Measurements from ENCODE around the gene UNC119B.

DNA sequence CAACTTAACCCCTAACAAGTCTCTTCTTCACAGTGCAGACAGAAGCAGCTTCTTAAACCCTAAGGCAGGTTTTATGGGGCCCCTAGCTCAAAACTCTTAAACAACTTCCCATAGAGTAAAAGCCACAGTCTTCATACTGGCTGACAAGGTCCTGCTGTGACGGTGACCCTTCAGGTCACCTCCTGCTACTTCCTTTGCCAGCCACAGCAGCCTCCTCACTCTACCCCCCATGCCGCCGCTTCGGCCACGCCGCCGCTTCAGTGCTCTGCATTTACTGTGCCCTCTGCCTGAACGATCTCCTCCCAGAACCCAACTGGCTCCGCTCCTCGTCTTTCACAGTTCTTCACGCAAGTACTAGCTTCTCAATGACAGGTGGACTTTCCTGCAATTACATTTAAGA lies 60.8 kb downstream of the UNC119B start:
- TF ChIP-seq GATA2 (IDR thresholded peaks at IDR 0.05; ENCODE audit: low read depth, low read length), result no peak
- TF ChIP-seq GATA3 (IDR thresholded peaks at IDR 0.05; ENCODE audit: low read depth, low read length), result no peak
